Measurements from ENCODE around the gene ACSF3. TPM values are rescaled to one million over a fixed set of nuclear protein-coding genes. Genes with fewer than 3 reads are reported as not detected.

The ACSF3 gene
- total RNA-seq, 1 donor from 2014 or later = 25.8 TPM

GRCh38 chr16:89094252-89094879, 714 bp downstream of the ACSF3 start:
- Histone ChIP-seq H3K4me3 (ENCODE audit: low read depth, low read length) (peak overlapping the region; percentile 56), H3K27me3 (ENCODE audit: control insufficient read depth, insufficient read depth, low read length) (peaks cover 9% of the 10 kb centered on the region), H3K36me3 (ENCODE audit: control insufficient read depth, insufficient read depth, low read length) (peaks cover 7% of the 10 kb centered on the region)
- DNase-seq (ENCODE audit: low read depth) (peak; percentile 23), FAIRE-seq (no peak)
- TF ChIP-seq CTCF (IDR thresholded peaks at IDR 0.05; ENCODE audit: insufficient read depth, low read length, severe bottlenecking) = no peak

- no peak for TF ChIP-seq CTCF (IDR thresholded peaks at IDR 0.05; ENCODE audit: insufficient read depth, low read length, severe bottlenecking)
- no peak for FAIRE-seq
- peaks cover 5% of the 10 kb centered on the region for H3K27me3 ChIP-seq (ENCODE audit: control insufficient read depth, insufficient read depth, low read length)
- no peak for DNase-seq (ENCODE audit: low read depth)
- H3K36me3 ChIP-seq (ENCODE audit: control insufficient read depth, insufficient read depth, low read length) = peaks cover 7% of the 10 kb centered on the region
- peak overlapping the region; percentile 56 for H3K4me3 ChIP-seq (ENCODE audit: low read depth, low read length)
These were observed 1.2 kb downstream of the ACSF3 start for GRCh38 chr16:89094880-89095258.

GRCh38 chr16:89095491-89095951, 1.9 kb downstream of the ACSF3 start:
- no peak for TF ChIP-seq CTCF (IDR thresholded peaks at IDR 0.05; ENCODE audit: insufficient read depth, low read length, severe bottlenecking)
- H3K27me3 ChIP-seq (ENCODE audit: control insufficient read depth, insufficient read depth, low read length) = peaks cover 4% of the 10 kb centered on the region
- FAIRE-seq = no peak
- H3K4me3 ChIP-seq (ENCODE audit: low read depth, low read length) = no peak overlapping the region
- DNase-seq (ENCODE audit: low read depth) = no peak
- peaks cover 7% of the 10 kb centered on the region for H3K36me3 ChIP-seq (ENCODE audit: control insufficient read depth, insufficient read depth, low read length)

GRCh38 chr16:89096042-89096717, 2.5 kb downstream of the ACSF3 start:
- Histone ChIP-seq H3K36me3 (ENCODE audit: control insufficient read depth, insufficient read depth, low read length) (peaks cover 9% of the 10 kb centered on the region), H3K4me3 (ENCODE audit: low read depth, low read length) (no peak overlapping the region), H3K27me3 (ENCODE audit: control insufficient read depth, insufficient read depth, low read length) (peaks cover 3% of the 10 kb centered on the region)
- TF ChIP-seq CTCF (IDR thresholded peaks at IDR 0.05; ENCODE audit: insufficient read depth, low read length, severe bottlenecking) = no peak
- DNase-seq (ENCODE audit: low read depth) = no peak
- no peak for FAIRE-seq

DNA sequence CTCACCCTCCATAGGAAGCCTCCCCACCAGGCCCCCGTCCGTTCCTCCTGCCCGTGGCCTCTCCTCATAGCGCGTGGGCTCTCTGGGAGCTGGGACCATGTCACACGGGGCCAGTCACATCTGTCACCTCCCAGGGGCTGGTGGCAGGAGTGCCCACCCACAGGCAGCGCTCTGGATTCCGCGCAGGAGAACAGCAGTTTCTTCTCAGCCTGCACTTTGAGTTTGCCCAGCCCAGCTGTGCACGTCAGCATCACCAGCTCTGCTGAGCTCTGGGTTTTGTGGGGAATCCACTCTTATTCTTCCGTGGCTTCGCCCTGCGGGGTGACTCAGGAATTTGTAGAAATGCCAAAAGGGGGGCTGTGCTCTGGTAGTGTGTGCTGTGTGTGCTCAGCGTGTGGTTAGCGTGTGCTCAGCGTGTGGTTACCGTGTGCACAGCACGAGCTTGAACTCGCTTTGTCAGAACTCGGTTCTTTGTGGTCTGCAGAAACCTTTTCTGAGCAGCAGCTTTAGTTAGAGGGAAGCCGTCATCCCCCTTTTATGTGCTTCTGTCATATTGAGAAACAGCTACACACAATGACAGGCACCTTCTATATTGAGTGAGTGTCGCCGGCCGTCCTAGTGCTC, 3.2 kb downstream of the ACSF3 start:
- FAIRE-seq (no peak), DNase-seq (ENCODE audit: low read depth) (no peak)
- H3K4me3 ChIP-seq (ENCODE audit: low read depth, low read length) = no peak overlapping the region
- no peaks in the 10 kb centered on the region for H3K27me3 ChIP-seq (ENCODE audit: control insufficient read depth, insufficient read depth, low read length)
- H3K36me3 ChIP-seq (ENCODE audit: control insufficient read depth, insufficient read depth, low read length) = peaks cover 14% of the 10 kb centered on the region
- TF ChIP-seq CTCF (IDR thresholded peaks at IDR 0.05; ENCODE audit: insufficient read depth, low read length, severe bottlenecking) = no peak
